GM12878 (cell line): ENCODE measurements around the gene ARL5B.
"Not testable (repeated sequence)": the region's sequence is repeated elsewhere in the genome, so short reads cannot be mapped to it uniquely, and the experiment has no call there.

Experiments used
- ASH2L ChIP-seq: fragments of 300-600, 200-600 bp; sonication (generic); IDR thresholded peaks from 2 replicates; pipeline ENCODE4 v1.6.1; 2017; ENCODE audit warnings: low read depth, mild to moderate bottlenecking, borderline replicate concordance
- EP300 ChIP-seq, 2 experiments: fragments of 150-350 bp in 1 of 2; IDR thresholded peaks; 2 replicates each; pipeline ENCODE4 v1.6.1; 2011 to 2012; ENCODE audit warnings: low read depth in 2 of 2, low read length in 2 of 2, borderline replicate concordance in 1 of 2, improper control_type of control experiment in 1 of 2, inconsistent platforms in 1 of 2; ENCODE audit not compliant: control insufficient read depth in 1 of 2
- FOS ChIP-seq: IDR thresholded peaks from 3 replicates; pipeline ENCODE4 v1.6.1; 2011; ENCODE audit warnings: borderline replicate concordance; ENCODE audit not compliant: insufficient read length; ENCODE audit errors: extremely low read depth
- HCFC1 ChIP-seq: fragments of 150-350 bp; IDR thresholded peaks from 2 replicates; pipeline ENCODE4 v1.6.1; 2014; ENCODE audit warnings: low read length
- HDGF ChIP-seq: fragments of 450-650 bp; IDR thresholded peaks from 2 replicates; pipeline ENCODE4 v1.6.1; 2016; ENCODE audit warnings: antibody characterized with exemption
- KDM1A ChIP-seq: fragments of 200-600 bp; sonication (generic); IDR thresholded peaks from 2 replicates; pipeline ENCODE4 v1.6.1; 2016; ENCODE audit warnings: borderline replicate concordance
- POLR2AphosphoS5 ChIP-seq: IDR thresholded peaks from 2 replicates; pipeline ENCODE4 v1.6.1; 2011; ENCODE audit warnings: mild to moderate bottlenecking, low read length, inconsistent platforms
- RAD21 ChIP-seq: IDR thresholded peaks from 2 replicates; pipeline ENCODE4 v1.6.1; 2011; ENCODE audit warnings: mild to moderate bottlenecking, low read depth, low read length, moderate library complexity; ENCODE audit not compliant: insufficient read depth
- TBL1XR1 ChIP-seq: IDR thresholded peaks from 2 replicates; pipeline ENCODE4 v1.6.1; 2012; ENCODE audit warnings: low read depth, low read length, improper control_type of control experiment
- YY1 ChIP-seq: IDR thresholded peaks from 2 replicates; pipeline ENCODE4 v1.6.1; 2011; ENCODE audit warnings: low read depth, mild to moderate bottlenecking, low read length
- ZNF274 ChIP-seq: IDR thresholded peaks from one replicate; pipeline ENCODE4 v1.8.0; 2011; ENCODE audit not compliant: insufficient read length, insufficient read depth
- TF ChIP-seq, protein P1 (sequence below), 3 experiments: IDR thresholded peaks in 2 of 3; conservative IDR thresholded peaks in 1 of 3; 2 replicates each; pipeline ENCODE4 v1.5.1; 2011; ENCODE audit warnings: low read depth in 3 of 3, low read length in 3 of 3, mild to moderate bottlenecking in 3 of 3, control low read depth in 2 of 3, moderate library complexity in 2 of 3, inconsistent platforms in 1 of 3, mixed read lengths in 1 of 3; ENCODE audit not compliant: control insufficient read depth in 2 of 3, insufficient read depth in 1 of 3; ENCODE audit errors: extremely low read depth in 1 of 3
- TF ChIP-seq, protein P2 (sequence below): fragments of 150-350 bp; IDR thresholded peaks from 2 replicates; pipeline ENCODE4 v1.6.1; 2016; ENCODE audit warnings: low read depth, low read length
- TF ChIP-seq, protein P3 (sequence below): fragments of 450-650 bp; formaldehyde crosslinking; IDR thresholded peaks from 2 replicates; pipeline ENCODE4 v1.5.0; 2022; ENCODE audit warnings: mild to moderate bottlenecking, missing genetic modification characterization

DNA sequence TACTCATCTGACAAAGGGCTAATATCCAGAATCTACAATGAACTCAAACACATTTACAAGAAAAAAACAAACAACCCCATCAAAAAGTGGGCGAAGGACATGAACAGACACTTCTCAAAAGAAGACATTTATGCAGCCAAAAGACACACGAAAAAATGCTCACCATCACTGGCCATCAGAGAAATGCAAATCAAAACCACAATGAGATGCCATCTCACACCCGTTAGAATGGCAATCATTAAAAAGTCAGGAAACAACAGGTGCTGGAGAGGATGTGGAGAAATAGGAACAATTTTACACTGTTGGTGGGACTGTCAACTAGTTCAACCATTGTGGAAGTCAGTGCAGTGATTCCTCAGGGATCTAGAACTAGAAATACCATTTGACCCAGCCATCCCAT, 26.7 kb upstream of the ARL5B start:
- not testable (repeated sequence) for TF ChIP-seq YY1; FOS; TBL1XR1; HDGF; POLR2AphosphoS5; HCFC1; ASH2L; RAD21; ZNF274; KDM1A; EP300 (IDR thresholded peaks at IDR 0.05; ENCODE audit: borderline replicate concordance in 1 of 2, control insufficient read depth in 1 of 2, low read depth in 2 of 2, low read length in 2 of 2)
- TF ChIP-seq, protein P1, sequence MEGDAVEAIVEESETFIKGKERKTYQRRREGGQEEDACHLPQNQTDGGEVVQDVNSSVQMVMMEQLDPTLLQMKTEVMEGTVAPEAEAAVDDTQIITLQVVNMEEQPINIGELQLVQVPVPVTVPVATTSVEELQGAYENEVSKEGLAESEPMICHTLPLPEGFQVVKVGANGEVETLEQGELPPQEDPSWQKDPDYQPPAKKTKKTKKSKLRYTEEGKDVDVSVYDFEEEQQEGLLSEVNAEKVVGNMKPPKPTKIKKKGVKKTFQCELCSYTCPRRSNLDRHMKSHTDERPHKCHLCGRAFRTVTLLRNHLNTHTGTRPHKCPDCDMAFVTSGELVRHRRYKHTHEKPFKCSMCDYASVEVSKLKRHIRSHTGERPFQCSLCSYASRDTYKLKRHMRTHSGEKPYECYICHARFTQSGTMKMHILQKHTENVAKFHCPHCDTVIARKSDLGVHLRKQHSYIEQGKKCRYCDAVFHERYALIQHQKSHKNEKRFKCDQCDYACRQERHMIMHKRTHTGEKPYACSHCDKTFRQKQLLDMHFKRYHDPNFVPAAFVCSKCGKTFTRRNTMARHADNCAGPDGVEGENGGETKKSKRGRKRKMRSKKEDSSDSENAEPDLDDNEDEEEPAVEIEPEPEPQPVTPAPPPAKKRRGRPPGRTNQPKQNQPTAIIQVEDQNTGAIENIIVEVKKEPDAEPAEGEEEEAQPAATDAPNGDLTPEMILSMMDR (IDR thresholded peaks at IDR 0.05 in 2 of 3, conservative IDR thresholded peaks at IDR 0.05 in 1 of 3; ENCODE audit: control insufficient read depth in 2 of 3, extremely low read depth in 1 of 3, insufficient read depth in 1 of 3, low read depth in 3 of 3, low read length in 3 of 3) = not testable (repeated sequence)
- TF ChIP-seq, protein P2, sequence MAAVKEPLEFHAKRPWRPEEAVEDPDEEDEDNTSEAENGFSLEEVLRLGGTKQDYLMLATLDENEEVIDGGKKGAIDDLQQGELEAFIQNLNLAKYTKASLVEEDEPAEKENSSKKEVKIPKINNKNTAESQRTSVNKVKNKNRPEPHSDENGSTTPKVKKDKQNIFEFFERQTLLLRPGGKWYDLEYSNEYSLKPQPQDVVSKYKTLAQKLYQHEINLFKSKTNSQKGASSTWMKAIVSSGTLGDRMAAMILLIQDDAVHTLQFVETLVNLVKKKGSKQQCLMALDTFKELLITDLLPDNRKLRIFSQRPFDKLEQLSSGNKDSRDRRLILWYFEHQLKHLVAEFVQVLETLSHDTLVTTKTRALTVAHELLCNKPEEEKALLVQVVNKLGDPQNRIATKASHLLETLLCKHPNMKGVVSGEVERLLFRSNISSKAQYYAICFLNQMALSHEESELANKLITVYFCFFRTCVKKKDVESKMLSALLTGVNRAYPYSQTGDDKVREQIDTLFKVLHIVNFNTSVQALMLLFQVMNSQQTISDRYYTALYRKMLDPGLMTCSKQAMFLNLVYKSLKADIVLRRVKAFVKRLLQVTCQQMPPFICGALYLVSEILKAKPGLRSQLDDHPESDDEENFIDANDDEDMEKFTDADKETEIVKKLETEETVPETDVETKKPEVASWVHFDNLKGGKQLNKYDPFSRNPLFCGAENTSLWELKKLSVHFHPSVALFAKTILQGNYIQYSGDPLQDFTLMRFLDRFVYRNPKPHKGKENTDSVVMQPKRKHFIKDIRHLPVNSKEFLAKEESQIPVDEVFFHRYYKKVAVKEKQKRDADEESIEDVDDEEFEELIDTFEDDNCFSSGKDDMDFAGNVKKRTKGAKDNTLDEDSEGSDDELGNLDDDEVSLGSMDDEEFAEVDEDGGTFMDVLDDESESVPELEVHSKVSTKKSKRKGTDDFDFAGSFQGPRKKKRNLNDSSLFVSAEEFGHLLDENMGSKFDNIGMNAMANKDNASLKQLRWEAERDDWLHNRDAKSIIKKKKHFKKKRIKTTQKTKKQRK = not testable (repeated sequence)
- TF ChIP-seq, protein P3, sequence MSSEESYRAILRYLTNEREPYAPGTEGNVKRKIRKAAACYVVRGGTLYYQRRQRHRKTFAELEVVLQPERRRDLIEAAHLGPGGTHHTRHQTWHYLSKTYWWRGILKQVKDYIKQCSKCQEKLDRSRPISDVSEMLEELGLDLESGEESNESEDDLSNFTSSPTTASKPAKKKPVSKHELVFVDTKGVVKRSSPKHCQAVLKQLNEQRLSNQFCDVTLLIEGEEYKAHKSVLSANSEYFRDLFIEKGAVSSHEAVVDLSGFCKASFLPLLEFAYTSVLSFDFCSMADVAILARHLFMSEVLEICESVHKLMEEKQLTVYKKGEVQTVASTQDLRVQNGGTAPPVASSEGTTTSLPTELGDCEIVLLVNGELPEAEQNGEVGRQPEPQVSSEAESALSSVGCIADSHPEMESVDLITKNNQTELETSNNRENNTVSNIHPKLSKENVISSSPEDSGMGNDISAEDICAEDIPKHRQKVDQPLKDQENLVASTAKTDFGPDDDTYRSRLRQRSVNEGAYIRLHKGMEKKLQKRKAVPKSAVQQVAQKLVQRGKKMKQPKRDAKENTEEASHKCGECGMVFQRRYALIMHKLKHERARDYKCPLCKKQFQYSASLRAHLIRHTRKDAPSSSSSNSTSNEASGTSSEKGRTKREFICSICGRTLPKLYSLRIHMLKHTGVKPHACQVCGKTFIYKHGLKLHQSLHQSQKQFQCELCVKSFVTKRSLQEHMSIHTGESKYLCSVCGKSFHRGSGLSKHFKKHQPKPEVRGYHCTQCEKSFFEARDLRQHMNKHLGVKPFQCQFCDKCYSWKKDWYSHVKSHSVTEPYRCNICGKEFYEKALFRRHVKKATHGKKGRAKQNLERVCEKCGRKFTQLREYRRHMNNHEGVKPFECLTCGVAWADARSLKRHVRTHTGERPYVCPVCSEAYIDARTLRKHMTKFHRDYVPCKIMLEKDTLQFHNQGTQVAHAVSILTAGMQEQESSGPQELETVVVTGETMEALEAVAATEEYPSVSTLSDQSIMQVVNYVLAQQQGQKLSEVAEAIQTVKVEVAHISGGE = not testable (repeated sequence)
